Measurements from ENCODE around the gene SLC51A.

- TF ChIP-seq POLR2A (IDR thresholded peaks at IDR 0.05) (no peak), CTCF (IDR thresholded peaks at IDR 0.05 in 4 of 5, conservative IDR thresholded peaks at IDR 0.05 in 1 of 5) (no peak)
These were observed 5.4 kb upstream of the SLC51A start, which contains the start of gene ZDHHC19 for GRCh38 chr3:196210673-196211556.
